ENCODE data around the gene ERGIC1.

DNA sequence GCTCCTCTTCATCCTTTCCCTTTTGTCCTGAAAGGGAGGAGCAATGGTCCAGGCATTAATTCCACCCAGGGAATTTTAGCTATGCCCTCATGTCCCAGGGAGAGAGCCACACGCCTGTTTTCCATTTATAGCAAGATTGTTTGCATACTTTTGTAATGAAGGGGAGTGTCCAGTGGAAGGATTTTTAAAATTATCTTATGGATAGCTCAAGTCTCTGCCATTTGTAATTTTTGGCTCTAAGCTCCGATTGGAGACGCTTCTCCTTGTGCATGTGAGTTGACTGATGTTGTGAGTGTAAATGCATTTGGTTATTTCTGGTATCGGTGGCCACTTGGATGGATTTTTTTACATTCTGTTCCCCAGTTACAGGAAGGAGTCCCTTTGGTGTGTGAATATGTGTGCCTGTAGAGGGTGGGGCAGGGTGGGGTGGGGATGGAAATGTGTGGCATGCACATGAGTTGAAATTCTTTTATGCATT is 118.0 kb downstream of the ERGIC1 start:
- TF ChIP-seq, protein P1, sequence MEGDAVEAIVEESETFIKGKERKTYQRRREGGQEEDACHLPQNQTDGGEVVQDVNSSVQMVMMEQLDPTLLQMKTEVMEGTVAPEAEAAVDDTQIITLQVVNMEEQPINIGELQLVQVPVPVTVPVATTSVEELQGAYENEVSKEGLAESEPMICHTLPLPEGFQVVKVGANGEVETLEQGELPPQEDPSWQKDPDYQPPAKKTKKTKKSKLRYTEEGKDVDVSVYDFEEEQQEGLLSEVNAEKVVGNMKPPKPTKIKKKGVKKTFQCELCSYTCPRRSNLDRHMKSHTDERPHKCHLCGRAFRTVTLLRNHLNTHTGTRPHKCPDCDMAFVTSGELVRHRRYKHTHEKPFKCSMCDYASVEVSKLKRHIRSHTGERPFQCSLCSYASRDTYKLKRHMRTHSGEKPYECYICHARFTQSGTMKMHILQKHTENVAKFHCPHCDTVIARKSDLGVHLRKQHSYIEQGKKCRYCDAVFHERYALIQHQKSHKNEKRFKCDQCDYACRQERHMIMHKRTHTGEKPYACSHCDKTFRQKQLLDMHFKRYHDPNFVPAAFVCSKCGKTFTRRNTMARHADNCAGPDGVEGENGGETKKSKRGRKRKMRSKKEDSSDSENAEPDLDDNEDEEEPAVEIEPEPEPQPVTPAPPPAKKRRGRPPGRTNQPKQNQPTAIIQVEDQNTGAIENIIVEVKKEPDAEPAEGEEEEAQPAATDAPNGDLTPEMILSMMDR (IDR thresholded peaks at IDR 0.05), result no peak
- TF ChIP-seq POLR2A (IDR thresholded peaks at IDR 0.05), result no peak

Measured in thyroid gland (tissue), 4 donors.